ENCODE data around the gene TRIM69. TPM values are rescaled to one million over a fixed set of nuclear protein-coding genes. Genes with fewer than 3 reads are reported as not detected.
"Not testable (repeated sequence)": the region's sequence is repeated elsewhere in the genome, so short reads cannot be mapped to it uniquely, and the experiment has no call there.

The TRIM69 gene
- total RNA-seq, 1 experiment from 2014 or later: 61.0 TPM

DNA sequence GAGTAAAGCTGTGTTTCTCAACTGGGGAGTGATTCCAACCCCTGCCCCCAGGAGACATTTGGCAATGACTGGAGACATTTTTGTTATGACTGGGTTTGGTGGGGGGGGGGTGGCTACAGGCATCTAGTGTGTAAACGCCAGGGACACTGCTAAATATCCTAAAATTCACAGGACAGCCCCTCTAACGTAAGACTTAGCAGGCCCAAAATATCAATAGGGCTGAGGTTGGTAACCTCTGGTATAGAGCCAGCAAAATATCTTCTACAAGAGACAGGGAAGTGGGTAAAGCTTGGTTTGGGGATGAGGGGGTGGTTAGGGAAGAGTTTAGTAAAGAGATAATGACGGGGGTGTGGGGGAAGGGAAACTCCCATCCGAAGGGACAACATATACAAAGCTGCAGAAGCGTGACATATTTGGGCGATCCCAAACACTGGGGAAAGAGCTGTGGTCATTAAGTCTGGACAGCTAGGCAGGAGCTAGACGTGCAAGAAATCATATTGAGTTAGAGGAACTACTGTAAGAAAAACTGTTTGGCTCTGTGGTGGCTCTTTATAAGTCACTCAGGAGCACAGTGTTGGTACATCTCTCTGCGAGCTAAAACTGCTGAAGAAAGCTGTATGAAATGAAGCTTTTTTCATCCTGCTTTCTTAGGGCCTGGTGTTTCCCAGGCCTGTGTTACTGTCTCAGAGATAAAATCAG, 697 bp upstream of the TRIM69 start:
- Histone ChIP-seq H3K27ac (ENCODE audit: low read depth, low read length, poor library complexity, severe bottlenecking) (peak overlapping the region; percentile 78), H3K36me3 (ENCODE audit: insufficient read depth, low read length, poor library complexity, severe bottlenecking) (peaks cover 17% of the 10 kb centered on the region), H3K4me3 (ENCODE audit: low read depth, low read length, poor library complexity, severe bottlenecking) (no peak overlapping the region), H3K4me1 (ENCODE audit: insufficient read depth, low read length, poor library complexity, severe bottlenecking) (peaks cover 38% of the 10 kb centered on the region), H3K27me3 (replicated peaks; ENCODE audit: insufficient read depth, low read depth, low read length, poor library complexity) (no peaks in the 10 kb centered on the region), H3K9me3 (ENCODE audit: low read depth, low read length, poor library complexity, severe bottlenecking) (no peaks in the 10 kb centered on the region)
- POLR2A ChIA-PET (ENCODE audit: low non-redundant PET): interaction anchor here (0.7 to 1.3 kb wide), 2 partner anchors 66 to 71 kb away, joined by 9 to 10 read pairs; no protein-coding TSS in a partner anchor
- no TSS peak for BruUV-seq (replicated peaks)
- TF ChIP-seq EZH2 (IDR thresholded peaks at IDR 0.05; ENCODE audit: borderline replicate concordance, low read depth, low read length, poor library complexity, severe bottlenecking): no peak
- TF ChIP-seq, protein P1, sequence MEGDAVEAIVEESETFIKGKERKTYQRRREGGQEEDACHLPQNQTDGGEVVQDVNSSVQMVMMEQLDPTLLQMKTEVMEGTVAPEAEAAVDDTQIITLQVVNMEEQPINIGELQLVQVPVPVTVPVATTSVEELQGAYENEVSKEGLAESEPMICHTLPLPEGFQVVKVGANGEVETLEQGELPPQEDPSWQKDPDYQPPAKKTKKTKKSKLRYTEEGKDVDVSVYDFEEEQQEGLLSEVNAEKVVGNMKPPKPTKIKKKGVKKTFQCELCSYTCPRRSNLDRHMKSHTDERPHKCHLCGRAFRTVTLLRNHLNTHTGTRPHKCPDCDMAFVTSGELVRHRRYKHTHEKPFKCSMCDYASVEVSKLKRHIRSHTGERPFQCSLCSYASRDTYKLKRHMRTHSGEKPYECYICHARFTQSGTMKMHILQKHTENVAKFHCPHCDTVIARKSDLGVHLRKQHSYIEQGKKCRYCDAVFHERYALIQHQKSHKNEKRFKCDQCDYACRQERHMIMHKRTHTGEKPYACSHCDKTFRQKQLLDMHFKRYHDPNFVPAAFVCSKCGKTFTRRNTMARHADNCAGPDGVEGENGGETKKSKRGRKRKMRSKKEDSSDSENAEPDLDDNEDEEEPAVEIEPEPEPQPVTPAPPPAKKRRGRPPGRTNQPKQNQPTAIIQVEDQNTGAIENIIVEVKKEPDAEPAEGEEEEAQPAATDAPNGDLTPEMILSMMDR (conservative IDR thresholded peaks at IDR 0.05; ENCODE audit: low read depth, low read length): no peak
- CTCF ChIA-PET: interaction anchor here (0.9 to 3.3 kb wide), 4 partner anchors 22 to 382 kb away, joined by 4 to 17 read pairs (median 8); partner anchors contain the start of gene SPG11
- intact Hi-C loops (cut with micrococcal nuclease; ENCODE audit: unreplicated experiment): loop anchor here (2.0 kb wide), 1 partner anchor 79 kb away; no protein-coding TSS in a partner anchor
- DNase-seq (ENCODE audit: low spot score): peak; percentile 45

DNA sequence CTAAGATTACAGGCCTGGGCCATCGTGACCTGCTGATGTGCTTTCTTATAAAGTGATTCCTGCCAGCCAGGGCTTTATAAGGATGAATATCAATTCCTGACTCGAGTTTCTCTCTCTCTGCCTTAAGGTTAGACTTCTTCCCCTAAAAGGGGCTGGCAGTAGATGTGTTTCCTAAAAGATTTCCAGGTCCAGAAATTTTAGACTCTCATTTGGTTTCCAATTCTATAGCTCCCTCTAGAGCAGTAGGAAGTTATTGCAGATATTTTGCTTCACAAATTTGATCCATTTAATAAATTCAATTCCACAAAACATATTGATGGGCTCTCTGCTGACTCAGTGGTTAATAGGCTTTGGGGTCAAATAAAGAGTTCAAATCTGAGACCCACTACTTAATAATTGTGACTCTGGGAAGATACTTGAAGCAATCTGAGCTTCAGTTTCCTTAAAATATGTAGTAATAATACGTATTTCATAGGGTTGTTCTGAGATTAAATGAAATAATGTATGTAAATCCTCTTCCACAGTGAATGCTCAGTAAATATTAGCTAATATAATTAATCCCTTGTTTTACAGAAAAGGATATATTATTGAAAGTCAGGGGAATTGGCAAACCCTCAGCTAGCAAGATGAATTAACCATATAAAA, 2.1 kb downstream of the TRIM69 start:
- Histone ChIP-seq H3K4me1 (ENCODE audit: insufficient read depth, low read length, poor library complexity, severe bottlenecking) (peaks cover 30% of the 10 kb centered on the region), H3K27me3 (replicated peaks; ENCODE audit: insufficient read depth, low read depth, low read length, poor library complexity) (no peaks in the 10 kb centered on the region), H3K4me3 (ENCODE audit: low read depth, low read length, poor library complexity, severe bottlenecking) (no peak overlapping the region), H3K36me3 (ENCODE audit: insufficient read depth, low read length, poor library complexity, severe bottlenecking) (no peaks in the 10 kb centered on the region), H3K27ac (ENCODE audit: low read depth, low read length, poor library complexity, severe bottlenecking) (no peak overlapping the region), H3K9me3 (ENCODE audit: low read depth, low read length, poor library complexity, severe bottlenecking) (no peaks in the 10 kb centered on the region)
- ChIA-PET POLR2A (ENCODE audit: low non-redundant PET) (interaction anchor here (1.3 kb wide), 1 partner anchor 25 kb away, joined by 4 read pairs; no protein-coding TSS in a partner anchor), CTCF (interaction anchor here (1.0 to 3.3 kb wide), 6 partner anchors 12 to 159 kb away, joined by 3 to 17 read pairs (median 11); partner anchors contain the start of gene SPG11)
- no TSS peak for BruUV-seq (replicated peaks)
- intact Hi-C loops (cut with micrococcal nuclease; ENCODE audit: unreplicated experiment): loop anchor here (1.0 to 2.0 kb wide), 2 partner anchors 75 to 154 kb away; partner anchors contain the start of gene SPG11
- no peak for TF ChIP-seq EZH2 (IDR thresholded peaks at IDR 0.05; ENCODE audit: borderline replicate concordance, low read depth, low read length, poor library complexity, severe bottlenecking)
- TF ChIP-seq, protein P1 (conservative IDR thresholded peaks at IDR 0.05; ENCODE audit: low read depth, low read length): peak; percentile 81
- DNase-seq (ENCODE audit: low spot score): peak; percentile 85

DNA sequence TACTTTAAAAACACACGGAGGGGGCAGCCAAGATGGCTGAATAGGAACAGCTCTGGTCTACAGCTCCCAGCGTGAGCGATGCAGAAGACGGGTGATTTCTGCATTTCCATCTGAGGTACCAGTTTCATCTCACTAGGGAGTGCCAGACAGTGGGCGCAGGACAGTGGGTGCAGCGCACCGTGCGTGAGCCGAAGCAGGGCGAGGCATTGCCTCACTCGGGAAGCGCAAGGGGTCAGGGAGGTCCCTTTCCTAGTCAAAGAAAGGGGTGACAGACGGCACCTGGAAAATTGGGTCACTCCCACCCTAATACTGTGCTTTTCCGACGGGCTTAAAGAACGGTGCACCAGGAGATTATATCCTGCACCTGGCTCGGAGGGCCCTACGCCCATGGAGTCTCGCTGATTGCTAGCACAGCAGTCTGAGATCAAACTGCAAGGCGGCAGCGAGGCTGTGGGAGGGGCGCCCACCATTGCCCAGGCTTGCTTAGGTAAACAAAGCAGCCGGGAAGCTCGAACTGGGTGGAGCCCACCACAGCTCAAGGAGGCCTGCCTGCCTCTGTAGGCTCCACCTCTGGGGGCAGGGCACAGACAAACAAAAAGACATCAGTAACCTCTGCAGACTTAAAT, 3.0 kb downstream of the TRIM69 start:
- H3K9me3 ChIP-seq (ENCODE audit: low read depth, low read length, poor library complexity, severe bottlenecking); H3K4me3 ChIP-seq (ENCODE audit: low read depth, low read length, poor library complexity, severe bottlenecking); CTCF ChIA-PET; H3K27ac ChIP-seq (ENCODE audit: low read depth, low read length, poor library complexity, severe bottlenecking); BruUV-seq (replicated peaks); H3K27me3 ChIP-seq (replicated peaks; ENCODE audit: insufficient read depth, low read depth, low read length, poor library complexity); POLR2A ChIA-PET (ENCODE audit: low non-redundant PET); DNase-seq (ENCODE audit: low spot score); H3K36me3 ChIP-seq (ENCODE audit: insufficient read depth, low read length, poor library complexity, severe bottlenecking): not testable (repeated sequence)
- intact Hi-C loops (cut with micrococcal nuclease; ENCODE audit: unreplicated experiment): loop anchor here (2.0 kb wide), 1 partner anchor 155 kb away; no protein-coding TSS in a partner anchor
- H3K4me1 ChIP-seq (ENCODE audit: insufficient read depth, low read length, poor library complexity, severe bottlenecking): peaks cover 30% of the 10 kb centered on the region

DNA sequence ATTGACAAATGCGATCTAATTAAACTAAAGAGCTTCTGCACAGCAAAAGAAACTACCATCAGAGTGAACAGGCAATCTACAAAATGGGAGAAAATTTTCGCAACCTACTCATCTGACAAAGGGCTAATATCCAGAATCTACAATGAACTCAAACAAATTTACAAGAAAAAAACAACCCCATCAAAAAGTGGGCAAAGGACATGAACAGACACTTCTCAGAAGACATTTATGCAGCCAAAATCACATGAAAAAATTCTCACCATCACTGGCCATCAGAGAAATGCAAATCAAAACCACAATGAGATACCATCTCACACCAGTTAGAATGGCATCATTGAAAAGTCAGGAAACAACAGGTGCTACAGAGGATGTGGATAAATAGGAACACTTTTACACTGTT, 7.1 kb downstream of the TRIM69 start:
- DNase-seq (ENCODE audit: low spot score); H3K9me3 ChIP-seq (ENCODE audit: low read depth, low read length, poor library complexity, severe bottlenecking); H3K27ac ChIP-seq (ENCODE audit: low read depth, low read length, poor library complexity, severe bottlenecking); H3K4me3 ChIP-seq (ENCODE audit: low read depth, low read length, poor library complexity, severe bottlenecking); BruUV-seq (replicated peaks); H3K4me1 ChIP-seq (ENCODE audit: insufficient read depth, low read length, poor library complexity, severe bottlenecking); intact Hi-C loops (cut with micrococcal nuclease; ENCODE audit: unreplicated experiment); H3K36me3 ChIP-seq (ENCODE audit: insufficient read depth, low read length, poor library complexity, severe bottlenecking); POLR2A ChIA-PET (ENCODE audit: low non-redundant PET); CTCF ChIA-PET; H3K27me3 ChIP-seq (replicated peaks; ENCODE audit: insufficient read depth, low read depth, low read length, poor library complexity): not testable (repeated sequence)
